ENCODE results near the gene DAGLB.
A peak's percentile ranks its signal among the peaks of the same experiment; 100 is the strongest.

GRCh38 chr7:6423942-6424701 lies 23.6 kb downstream of the DAGLB start:
- peak; percentile 21 to 69 (median 54) for TF ChIP-seq CTCF (optimal IDR thresholded peaks at IDR 0.05 in 1 of 3, IDR thresholded peaks at IDR 0.05 in 1 of 3, conservative IDR thresholded peaks at IDR 0.05 in 1 of 3; ENCODE audit: extremely low read depth in 1 of 3, insufficient read depth in 2 of 3, low read length in 3 of 3)
- no peak for TF ChIP-seq EZH2 (IDR thresholded peaks at IDR 0.05; ENCODE audit: low read length)
